Stimulated activated CD4-positive, alpha-beta T cell treated with anti-CD3 and anti-CD28 coated beads, Interleukin-1b, Interleukin-23, amount 100 ng/mL, for 4 hours (primary cell): ENCODE measurements around the gene ANO1.
"Not testable (repeated sequence)": the region's sequence is repeated elsewhere in the genome, so short reads cannot be mapped to it uniquely, and the experiment has no call there.

ENCODE experiments used
- DNase-seq, 2 donors: peaks; one replicate each; pipeline ENCODE4 v3.0.0-alpha.2; 2020; ENCODE audit warnings: low read depth in 2 of 2

Gene ANO1

DNA sequence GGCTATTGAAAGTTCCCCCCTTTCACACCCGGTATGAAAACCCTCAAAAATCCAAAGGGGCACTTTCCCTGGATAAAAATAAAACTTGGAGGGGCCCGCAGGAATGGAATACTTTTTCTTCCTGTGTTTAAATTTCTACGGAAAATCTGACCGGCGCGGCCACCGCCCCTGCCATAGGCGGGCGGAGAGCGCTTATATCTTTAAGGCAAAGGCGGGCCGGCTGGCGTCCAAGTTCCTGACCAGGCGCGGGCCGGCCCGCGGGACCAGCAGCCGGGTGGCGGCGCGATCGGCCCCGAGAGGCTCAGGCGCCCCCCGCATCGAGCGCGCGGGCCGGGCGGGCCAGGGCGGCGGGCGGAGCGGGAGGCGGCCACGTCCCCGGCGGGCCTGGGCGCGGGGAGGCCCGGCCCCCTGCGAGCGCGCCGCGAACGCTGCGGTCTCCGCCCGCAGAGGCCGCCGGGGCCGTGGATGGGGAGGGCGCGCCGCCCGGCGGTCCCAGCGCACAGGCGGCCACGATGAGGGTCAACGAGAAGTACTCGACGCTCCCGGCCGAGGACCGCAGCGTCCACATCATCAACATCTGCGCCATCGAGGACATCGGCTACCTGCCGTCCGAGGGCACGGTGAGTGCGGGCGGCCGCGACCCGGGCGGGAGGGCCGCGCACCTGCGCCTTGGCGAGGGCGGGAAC, at the start of gene ANO1:
Gene ANO1, plus strand, starts transcription at position 223 of the 686 bp plus-strand sequence. Its CDS starts 290 bp downstream, at position 513.
- DNase-seq, result no peak

DNA sequence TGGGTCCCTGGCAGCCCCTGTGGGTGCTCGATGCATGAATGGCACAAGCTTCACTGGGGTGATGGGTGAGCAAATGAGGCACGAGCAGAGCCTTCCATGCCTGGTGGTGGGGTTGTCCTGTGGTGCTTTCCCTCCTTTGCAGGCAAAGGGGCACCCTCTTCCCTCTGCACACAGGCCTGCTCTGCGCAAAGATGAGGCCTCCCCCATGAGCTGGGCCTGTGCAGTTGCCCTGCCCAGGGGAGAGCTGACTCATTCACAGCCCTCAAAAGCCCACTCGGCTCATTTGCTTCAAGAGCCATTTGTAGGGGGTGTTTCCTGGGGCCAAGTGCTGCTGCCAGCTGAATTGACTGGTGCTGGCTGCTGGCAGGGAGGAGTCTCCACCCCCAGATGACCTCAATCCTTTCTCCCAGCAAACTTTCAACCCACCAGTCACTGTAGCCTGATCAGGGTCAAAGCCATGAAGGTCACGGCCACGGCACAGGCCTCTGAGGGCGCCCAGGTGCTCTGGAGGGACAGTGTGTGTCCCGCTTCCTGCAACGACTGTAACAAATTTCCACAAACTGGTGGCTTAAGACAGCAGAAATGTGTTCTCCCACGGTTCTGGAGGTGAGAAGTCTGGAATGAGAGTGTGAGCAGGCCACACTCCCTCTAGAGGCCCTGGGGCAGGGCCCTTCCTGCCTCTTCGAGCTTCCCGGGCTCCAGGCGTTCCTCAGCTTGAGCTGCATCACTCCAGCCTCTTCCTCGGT, 48.8 kb upstream of the ANO1 start:
- no peak for DNase-seq

DNA sequence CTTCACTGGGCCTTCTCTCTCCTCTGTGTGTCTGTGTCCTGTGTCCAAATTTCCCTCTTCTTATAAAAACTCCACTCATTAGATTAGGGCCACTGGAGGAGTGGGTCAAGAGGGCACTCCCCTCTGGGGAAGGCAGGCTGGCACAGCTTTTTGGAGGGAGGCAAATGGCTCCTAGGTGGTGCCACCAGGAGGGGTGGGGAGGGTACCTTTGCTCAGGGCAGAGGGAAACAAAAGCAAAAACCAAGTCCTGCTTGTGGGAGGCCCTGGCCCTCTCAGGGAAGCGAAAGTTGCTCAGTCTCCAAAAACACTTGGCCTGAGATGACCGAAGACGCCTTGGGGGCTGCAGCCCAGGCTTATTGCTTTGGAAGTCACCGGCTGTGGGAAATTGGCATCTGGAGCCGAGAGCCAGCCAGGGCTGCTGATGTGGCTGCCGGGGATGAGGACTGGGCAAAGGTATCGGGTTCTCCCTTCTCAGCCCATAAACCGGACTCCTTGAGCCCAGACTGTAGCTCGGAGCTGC, 48.2 kb upstream of the ANO1 start:
- no peak for DNase-seq

DNA sequence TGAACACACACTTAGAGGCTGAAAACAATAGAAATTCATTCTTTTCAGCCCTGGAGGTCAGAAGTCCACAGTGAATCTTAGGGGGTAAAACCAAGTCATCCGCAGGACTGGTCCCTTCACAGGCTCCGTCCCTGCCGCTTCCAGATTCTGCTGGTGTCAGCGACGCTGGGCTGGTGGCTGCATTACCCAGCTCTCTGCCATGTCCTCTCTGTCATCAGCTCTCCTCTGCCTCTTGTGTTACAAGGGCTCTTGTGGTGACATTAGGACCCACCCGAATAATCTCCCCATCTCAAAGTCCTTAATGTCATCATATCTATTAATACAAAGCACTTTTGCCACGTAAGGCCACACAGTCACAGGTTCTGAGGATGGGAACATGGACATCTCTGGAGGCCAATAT, 47.7 kb upstream of the ANO1 start:
- no peak for DNase-seq

DNA sequence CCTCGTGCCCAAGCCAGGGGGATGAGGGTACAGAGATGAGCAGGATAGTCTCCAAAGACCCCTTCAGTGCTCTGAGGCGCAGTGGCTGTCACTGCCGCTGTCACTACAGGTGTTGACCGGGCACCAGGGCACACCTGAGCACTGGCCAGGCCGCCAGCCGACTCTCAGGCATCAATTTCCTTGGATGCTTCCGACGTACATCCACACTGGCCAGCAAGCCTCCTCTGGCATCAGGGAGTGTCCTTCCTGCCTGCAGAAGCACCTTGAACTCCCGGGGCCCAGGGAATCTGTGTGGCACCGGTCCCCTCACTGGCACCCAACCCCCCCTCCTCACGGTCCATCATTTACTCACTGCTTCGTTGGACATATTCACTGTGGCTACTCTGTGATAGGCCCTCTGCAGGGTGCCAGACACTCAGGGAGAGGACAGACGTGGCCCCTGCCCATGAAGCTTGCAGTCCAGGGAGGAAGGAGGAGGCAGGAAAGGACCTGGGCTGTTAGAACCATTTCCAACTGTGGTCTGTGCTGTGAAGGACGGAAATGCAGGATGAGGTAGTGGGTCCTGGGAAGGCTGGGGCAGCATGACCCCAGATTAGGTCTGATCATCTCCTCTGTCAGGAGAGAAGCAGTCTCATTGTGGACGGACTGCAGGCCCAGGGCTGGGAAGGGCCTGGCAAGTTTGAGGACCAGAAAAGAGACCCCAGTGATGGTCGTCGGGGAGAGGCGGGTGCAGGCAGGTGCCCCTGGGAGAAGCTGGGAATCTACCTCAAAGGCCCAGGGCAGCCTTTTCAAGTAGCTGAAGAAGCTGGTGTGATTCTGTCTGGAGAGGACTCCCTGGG, 46.3 kb upstream of the ANO1 start:
- no peak for DNase-seq

DNA sequence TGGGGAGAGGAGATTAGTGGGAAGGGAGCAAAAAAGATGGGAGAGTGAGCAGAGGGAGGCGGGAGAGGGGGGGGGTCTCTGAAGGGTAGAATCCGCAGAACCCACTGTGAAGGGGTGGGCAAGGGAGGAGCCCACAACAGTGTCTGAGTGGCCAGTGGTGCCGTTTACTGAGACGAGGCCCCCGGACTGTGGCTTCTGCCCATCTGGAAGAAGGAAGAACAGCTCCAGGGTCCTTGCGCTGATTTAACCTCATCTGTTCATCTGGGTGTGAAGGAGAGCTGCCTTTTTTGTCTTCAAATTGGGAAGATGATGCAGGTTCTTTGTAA, 45.7 kb upstream of the ANO1 start:
- DNase-seq, result no peak

DNA sequence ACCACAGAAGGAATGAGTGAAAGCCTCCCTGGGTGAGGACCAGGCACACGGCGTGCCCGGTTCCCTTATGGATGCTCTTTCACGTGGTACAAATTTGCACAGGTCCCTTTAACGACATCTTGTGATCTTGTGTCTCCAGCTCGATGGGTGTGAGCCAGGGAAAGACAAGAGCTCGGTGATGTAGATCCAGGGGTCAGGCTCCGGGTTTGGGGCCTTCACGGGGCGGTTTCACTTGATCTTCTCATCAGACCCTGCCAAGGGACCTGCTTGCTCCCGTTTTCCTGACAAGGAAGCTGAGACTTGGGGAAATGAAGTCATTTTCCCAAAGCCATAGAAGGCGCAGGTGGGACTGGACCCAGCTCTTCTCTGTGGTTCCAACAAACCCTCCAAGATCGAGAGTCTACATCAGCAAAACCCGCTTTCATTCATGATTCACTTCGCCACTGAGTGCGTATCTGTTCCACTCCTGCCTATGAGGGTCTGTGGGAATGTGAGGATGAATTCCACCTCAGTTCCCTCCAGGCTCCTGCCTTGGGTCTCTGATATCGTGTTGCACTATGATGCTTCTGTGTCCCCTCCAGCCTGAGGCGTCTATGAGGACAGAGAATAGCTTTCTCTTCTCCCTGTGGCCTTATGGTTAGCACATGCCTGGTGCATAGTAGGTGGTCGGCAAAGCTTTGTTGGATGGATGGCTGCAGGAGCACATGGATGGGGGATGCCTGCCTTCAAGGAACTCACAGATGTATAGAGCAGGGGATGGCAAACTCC, 45.0 kb upstream of the ANO1 start:
- no peak for DNase-seq

DNA sequence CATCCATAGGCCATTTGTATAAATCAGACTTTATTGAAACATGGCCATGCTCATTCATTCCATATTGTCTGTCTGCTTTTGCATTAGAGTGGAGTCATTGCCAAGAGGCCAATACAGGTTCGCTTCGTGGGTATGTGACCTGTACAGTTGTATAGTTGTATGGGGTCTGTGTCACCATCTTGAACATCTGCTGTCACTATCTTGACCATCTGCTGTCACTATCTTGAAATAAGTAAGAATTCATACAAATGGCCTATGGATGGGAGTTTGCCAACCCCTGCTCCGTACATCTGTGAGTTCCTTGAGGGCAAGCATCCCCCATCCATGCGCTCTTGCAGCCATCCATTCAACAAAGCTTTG, 44.4 kb upstream of the ANO1 start:
- no peak for DNase-seq

DNA sequence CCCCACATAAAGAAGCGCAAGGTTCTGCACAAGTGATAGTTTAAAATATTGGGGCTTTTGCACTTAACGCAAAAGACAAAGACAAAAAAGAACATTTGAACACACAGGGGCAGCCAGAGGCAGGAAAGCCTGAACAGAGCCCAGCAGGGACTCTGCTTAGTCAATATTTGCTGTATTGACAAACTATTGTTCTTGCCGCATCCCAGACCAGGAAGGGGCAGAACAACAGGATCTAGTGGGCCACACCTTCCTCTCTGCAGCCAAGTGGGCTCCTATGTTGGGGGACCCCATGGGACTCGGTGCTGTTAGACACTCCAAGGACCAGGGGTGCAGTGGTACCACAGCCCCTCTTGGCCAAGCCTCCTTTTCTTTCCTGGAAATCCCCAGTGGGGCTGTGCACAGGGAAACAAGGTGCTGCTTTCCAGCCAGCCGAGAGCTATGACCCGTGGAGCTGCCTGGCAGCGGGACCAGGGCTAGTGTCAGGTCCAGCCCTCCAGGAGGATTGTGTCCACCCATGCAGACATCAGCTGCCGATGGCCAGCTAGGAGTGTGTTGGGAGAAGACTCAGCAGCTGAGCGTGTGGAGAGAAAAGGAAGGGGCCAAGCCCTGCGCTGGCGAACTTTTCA, 43.3 kb upstream of the ANO1 start:
- no peak for DNase-seq

DNA sequence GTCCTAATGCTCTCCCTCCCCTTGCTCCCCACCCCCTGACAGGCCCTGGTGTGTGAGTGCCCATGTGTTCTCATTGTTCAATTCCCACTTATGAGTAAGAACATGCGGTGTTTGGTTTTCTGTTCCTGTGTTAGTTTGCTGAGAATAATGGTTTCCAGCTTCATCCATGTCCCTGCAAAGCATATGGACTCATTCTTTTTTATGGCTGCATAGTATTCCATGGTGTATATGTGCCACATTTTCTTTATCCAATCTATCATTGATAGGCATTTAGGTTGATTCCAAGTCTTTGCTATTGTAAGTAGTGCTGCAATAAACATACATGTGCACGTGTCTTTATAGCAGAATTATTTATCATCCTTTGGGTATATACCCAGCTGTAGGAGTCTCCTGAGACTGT, 42.5 kb upstream of the ANO1 start:
- not testable (repeated sequence) for DNase-seq

DNA sequence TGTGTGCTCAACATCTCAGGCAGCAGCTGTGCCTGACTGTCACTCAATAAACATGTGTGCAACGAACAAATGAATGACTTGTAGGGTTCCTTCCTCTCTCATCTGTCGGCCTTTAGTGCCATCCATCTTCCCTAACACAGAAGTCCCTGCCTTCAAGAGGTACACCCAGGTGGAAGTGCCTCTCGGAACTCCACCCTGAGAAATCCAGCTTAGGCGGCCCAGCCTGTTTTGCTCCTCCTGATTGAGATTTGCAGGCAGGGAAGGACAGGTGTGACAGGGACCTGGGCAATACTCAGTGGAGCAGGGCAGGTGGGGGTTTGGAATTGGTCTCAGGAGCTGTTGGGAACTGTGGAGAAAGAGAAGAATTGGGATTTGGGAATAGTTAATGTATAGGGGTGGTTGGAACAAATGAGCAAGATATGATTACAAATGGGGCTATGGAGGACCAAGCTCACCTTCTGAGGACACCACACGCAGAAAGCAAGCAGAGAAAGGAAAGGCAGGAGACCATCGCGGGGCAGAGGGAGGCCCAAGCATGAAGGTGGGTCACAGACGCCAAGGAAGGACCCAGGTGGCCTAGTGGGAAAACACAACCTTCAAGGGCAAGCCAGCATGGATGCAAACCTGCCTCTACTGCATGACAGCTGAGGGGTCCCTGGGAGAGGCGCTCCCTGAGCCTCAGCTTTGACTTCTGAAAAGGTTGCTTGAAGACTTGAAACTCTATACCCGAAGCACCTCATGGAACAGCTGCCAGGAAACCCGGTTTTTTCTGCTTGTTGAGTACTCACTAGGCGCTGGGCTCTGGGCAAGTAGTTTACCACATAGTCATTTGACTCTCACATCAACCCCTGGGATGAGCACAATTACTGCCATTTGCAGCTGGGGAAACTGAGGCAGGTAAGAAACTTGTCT, 40.9 kb upstream of the ANO1 start:
- no peak for DNase-seq

DNA sequence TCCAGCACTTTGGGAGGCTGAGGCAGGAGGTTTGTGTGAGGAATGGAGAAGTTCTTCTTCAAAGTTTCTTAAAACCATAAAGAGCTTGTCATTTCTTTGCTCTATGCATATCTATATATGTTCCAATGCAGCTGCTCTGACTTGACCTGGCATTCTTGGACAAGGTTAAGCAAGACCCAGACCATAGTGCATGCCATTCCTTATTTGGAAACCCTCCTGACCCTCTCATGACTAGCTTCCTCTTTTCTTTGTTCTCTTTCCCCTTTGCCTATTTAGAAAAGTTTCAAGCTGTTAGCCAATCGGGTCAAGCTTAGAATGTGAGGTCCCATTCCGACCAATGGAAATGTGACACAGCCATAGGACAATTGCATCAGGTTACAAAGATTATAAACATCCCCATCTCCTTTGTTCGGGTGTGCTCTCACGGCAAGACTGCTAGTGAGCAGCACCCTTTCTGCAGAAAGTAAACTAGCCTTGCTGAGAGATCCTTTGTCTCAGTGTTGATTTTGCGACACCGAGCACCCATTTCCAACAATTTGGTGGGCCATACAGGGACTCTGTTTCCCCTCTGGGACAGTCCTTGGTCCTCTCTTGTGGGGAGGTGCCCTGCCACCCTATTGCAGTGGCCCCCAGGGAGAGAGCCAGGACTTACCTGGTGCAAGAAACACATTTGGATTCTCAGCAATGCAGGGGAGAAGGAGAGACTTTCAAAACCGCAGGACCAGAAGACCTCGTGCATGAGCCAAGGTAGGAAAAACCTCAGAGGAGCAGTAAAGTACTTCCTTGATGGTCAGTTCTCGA, 39.9 kb upstream of the ANO1 start:
- DNase-seq, result no peak

DNA sequence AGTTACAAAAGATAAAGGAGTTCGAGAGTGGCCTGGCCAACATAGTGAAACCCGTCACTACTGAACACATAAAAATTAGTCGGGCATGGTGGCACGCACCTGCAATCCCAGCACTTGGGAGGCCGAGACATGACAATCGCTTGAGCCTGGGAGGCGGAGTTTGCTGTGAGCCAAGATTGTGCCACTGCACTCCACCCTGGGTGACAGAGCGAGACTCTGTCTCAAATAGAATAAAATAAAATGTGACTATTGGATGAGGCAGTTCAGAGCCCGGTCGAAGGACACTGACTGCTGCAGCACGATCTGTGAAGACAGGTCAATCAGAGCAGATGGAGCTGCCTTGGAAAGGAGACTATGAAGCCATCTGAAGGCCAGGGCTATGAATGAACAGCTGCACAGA, 37.7 kb upstream of the ANO1 start:
- no peak for DNase-seq

DNA sequence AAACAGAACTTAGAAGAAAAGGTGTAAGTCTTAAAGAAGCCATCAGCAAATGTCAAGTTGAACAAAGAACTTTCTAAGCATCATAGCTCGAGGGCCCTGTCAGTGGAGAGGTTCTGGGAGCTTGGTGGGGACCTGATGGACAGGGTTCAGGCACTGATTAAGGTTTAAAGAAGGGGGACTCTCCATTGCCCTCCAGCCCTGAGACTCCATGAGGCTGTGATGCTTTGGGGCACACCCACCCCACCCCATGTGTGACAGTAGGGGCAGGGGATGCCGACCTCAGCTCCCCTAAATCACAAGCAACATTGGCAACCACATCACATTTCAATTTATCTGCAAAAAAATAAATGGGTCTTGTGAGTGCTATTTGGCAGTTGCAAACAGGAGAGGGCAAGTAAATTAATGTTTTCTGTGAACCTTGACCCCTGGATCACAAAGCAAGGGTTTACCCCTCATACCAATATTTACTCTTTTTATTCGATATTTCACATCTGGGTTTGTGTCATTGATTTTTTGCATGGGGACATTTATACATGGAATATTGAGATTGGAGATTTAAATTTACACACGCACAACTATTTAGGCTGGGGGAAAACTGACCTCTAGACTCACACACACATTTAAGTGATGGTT, 37.1 kb upstream of the ANO1 start:
- DNase-seq, result no peak

DNA sequence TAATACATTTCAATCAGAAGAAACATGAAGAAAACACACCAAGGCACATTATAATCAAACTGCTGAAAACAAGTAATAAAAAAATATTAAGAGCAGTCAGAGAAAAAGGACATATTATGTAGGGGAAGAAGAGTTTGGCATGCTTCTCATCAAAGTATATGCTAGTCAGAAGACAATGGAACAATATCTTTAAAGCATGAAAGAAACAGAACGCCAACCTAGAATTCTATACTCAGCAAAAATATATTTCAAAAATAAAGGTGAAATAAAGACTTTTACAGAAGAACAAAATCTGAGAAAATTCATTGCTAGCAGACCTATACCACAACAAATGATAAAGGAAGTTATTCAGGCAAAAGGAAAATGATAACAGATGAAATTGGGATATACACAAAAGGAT, 34.6 kb upstream of the ANO1 start:
- no peak for DNase-seq

DNA sequence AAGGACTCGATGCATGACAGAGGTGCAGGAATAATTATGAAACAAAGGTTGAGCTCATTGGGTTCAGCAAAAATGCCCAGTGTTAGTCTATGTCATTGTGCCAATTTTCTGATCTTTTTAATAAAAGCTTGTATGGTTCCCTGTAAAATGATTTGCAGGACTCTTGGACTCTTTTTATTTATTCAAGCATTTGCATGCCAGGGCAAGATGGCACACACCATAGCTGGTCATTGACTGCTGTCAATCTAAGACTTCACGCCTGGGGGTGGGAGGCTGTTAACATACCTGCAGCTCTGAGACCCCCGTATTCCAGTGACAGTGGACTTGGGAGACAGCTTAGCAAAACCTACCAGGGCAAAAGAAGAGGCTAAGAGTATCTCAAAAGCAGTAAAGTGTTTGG, 32.0 kb upstream of the ANO1 start:
- no peak for DNase-seq

DNA sequence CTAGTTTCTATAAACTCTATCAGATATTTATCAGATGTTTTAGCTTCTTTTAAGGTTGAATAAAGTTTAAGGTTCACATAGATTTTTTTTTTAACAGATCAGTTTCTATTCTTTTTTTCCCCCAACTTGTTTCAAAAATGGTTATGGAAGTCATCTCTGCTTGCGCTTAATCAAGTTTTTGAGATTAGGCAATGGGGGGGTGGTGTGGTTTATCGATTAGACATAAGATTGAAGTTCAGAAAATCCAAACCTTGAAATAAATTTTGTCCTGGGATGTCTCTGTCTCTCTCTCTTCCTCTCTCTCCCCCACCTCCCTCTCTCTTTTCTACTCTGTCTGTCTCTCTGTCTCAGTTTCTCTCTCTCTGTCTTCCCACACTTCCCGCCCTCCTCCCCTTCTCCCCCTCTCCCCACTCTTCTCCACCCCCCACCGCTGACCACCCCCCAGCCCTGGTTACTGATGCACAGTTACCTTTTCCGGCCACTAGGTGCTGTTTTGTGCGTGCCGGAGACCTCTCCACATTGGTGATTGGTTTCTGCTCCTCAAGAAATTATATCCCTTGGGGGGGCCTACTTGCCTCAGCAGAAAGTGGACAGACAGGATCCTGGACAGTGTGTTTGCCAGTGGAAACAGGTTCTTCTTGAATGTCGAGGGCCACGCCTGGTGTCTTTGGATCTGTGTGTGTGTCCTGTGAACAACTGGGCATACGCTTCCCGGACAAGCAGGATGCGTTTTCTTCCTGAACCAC, 29.7 kb upstream of the ANO1 start:
- DNase-seq, result no peak

DNA sequence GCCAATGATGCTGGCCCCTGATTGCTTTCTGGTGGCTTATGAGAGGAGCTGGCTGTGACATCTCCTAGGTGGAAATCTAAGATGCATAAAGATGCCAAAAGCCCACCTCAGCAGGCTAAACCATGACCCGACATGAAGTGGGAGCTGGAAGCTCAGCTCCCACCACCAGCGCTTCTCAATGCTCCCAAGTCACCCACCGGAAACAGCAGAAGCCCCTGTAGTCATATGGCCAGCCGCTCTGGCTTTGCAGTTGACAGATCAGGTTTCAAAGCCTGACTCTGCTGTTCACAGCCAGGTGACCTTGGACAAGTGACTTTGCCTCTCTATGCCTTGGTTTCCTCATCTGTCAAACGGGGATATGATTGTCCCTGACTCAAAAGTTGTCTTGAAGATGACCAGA, 29.1 kb upstream of the ANO1 start:
- no peak for DNase-seq
